Tibial artery (tissue), 4 donors: ENCODE measurements around the gene FAM13A.
A peak's percentile ranks its signal among the peaks of the same experiment; 100 is the strongest.

Experiments used
- DNase-seq, 2 donors: peaks; one replicate each; pipeline ENCODE4 v3.0.0-alpha.2; 2019
- H3K27ac ChIP-seq, 2 donors: fragments of 200-600 bp; sonication (generic) in 1 of 2; 1 replicate in 1 of 2; 2 replicates in 1 of 2; pipeline ENCODE4 v1.5.1; 2018 to 2019; ENCODE audit warnings: mild to moderate bottlenecking in 1 of 2
- H3K27me3 ChIP-seq, 2 donors: fragments of 200-600 bp; sonication (generic) in 1 of 2; one replicate each; pipeline versions ENCODE4 v1.5.1 to v1.6.0; 2016 to 2019
- H3K36me3 ChIP-seq, 3 donors: fragments of 200-600 bp; sonication (generic) in 2 of 3; one replicate each; pipeline ENCODE4 v1.5.1; 2016 to 2019; ENCODE audit warnings: mild to moderate bottlenecking in 2 of 3
- H3K4me1 ChIP-seq, 4 donors: fragments of 200-600 bp; sonication (generic) in 2 of 4; 1 replicate in 3 of 4; 2 replicates in 1 of 4; pipeline ENCODE4 v1.5.1; 2016 to 2019
- H3K4me3 ChIP-seq, 2 donors: fragments of 200-600 bp; sonication (generic) in 1 of 2; 1 replicate in 1 of 2; 2 replicates in 1 of 2; pipeline ENCODE4 v1.5.1; 2018 to 2019; ENCODE audit warnings: mild to moderate bottlenecking in 2 of 2
- H3K9me3 ChIP-seq, 3 donors: fragments of 200-600 bp; sonication (generic) in 1 of 3; one replicate each; pipeline ENCODE4 v1.5.1; 2016 to 2019
- intact Hi-C: fragments of 100-400 bp; cut with DNase I; formaldehyde crosslinking; loops from one replicate; pipeline ENCODE4 v1.15.0; 2023; ENCODE audit warnings: low total_unique reads
- TF ChIP-seq, protein P1 (sequence below), 2 experiments: fragments of 200-600 bp in 1 of 2; fragments of 450-650 bp in 1 of 2; IDR thresholded peaks; one replicate each; pipeline ENCODE4 v1.5.1; 2017 to 2019; ENCODE audit warnings: antibody characterized with exemption in 2 of 2, mild to moderate bottlenecking in 1 of 2, moderate library complexity in 1 of 2

FAM13A gene

DNA sequence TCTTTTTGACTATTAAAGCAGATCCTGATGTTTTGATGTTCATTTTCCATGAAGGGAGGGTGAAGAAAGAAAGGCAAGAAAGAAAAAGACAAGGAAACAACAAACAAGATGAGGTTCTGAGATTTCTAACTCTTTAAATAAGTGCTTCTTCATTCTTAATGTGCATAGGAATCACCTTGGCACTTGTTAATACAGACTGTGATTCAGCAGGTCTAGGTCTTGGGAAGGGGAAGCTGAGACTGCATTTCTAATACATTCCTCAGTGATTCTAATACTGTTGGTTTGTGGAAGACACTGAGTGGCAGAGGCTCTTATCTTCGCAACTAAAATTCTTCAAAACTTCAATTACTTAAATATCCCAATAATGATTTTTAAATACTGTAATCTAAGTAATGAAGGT lies 264.2 kb downstream of the FAM13A start:
- no peaks in the 10 kb centered on the region for H3K9me3 ChIP-seq
- peaks cover 0 to 17% (median 4%) of the 10 kb centered on the region in 4 donors for H3K4me1 ChIP-seq
- H3K4me3 ChIP-seq: no peak overlapping the region
- TF ChIP-seq, protein P1, sequence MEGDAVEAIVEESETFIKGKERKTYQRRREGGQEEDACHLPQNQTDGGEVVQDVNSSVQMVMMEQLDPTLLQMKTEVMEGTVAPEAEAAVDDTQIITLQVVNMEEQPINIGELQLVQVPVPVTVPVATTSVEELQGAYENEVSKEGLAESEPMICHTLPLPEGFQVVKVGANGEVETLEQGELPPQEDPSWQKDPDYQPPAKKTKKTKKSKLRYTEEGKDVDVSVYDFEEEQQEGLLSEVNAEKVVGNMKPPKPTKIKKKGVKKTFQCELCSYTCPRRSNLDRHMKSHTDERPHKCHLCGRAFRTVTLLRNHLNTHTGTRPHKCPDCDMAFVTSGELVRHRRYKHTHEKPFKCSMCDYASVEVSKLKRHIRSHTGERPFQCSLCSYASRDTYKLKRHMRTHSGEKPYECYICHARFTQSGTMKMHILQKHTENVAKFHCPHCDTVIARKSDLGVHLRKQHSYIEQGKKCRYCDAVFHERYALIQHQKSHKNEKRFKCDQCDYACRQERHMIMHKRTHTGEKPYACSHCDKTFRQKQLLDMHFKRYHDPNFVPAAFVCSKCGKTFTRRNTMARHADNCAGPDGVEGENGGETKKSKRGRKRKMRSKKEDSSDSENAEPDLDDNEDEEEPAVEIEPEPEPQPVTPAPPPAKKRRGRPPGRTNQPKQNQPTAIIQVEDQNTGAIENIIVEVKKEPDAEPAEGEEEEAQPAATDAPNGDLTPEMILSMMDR (IDR thresholded peaks at IDR 0.05): no peak
- intact Hi-C loops: no loop called here
- H3K27ac ChIP-seq: peak overlapping the region in 1 of 2 donors; percentile 11
- no peak for DNase-seq
- H3K36me3 ChIP-seq: peaks cover 8 to 16% (median 10%) of the 10 kb centered on the region in 3 donors
- no peaks in the 10 kb centered on the region for H3K27me3 ChIP-seq

DNA sequence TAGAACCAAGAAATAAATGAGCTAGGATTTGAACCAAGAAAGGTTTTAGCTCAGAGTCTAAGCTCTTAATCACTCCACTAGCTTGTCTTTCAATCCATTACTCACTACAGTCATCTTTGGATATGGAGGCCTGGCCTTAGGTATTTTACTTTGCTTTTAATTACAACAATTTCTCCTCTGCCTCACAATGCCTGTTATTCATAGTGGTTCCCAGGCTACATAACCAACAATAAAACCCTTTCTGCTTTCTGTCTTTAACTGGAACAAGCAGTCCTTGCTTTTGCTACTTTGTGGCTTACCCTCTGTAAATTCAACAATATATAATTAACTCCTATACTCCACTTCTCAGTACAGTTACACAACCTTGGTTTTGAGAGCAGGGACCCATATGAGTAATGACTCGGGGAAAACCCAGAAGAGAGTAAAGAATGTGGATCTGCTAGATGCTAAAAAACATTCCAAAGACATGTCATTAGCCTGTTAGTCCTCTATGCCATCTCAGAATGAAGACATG lies 264.7 kb downstream of the FAM13A start:
- Histone ChIP-seq H3K4me3 (no peak overlapping the region), H3K27me3 (no peaks in the 10 kb centered on the region), H3K36me3 (peaks cover 13 to 21% (median 14%) of the 10 kb centered on the region in 3 donors), H3K9me3 (no peaks in the 10 kb centered on the region), H3K4me1 (peaks cover 0 to 17% (median 4%) of the 10 kb centered on the region in 4 donors), H3K27ac (peak overlapping the region in 1 of 2 donors; percentile 11)
- DNase-seq: no peak
- TF ChIP-seq, protein P1 (IDR thresholded peaks at IDR 0.05): no peak
- intact Hi-C loops: no loop called here

DNA sequence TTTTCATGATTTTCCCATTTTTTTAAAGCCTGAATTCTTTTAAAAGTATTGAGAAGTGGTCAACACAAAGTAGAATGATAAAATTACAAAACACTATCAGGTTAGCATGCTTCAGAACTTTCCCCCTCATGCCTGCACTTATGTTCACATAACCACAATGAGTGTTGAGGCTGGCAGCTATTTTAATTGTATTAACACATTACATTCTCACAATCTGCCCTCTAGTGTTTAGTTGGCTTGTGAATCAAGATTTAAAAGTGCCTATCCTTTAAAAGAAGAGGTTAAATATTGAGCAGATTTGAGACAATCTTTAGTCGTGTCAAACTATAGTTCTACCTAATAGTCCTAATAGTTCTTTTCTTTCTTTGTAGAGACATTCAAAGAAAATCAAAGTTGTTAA lies 265.7 kb downstream of the FAM13A start:
- intact Hi-C loops: no loop called here
- H3K27ac ChIP-seq: no peak overlapping the region
- no peaks in the 10 kb centered on the region for H3K27me3 ChIP-seq
- H3K36me3 ChIP-seq: peaks cover 22 to 26% (median 23%) of the 10 kb centered on the region in 3 donors
- no peak overlapping the region for H3K4me3 ChIP-seq
- H3K4me1 ChIP-seq: peaks cover 0 to 17% (median 4%) of the 10 kb centered on the region in 4 donors
- TF ChIP-seq, protein P1 (IDR thresholded peaks at IDR 0.05): no peak
- no peak for DNase-seq
- no peaks in the 10 kb centered on the region for H3K9me3 ChIP-seq

DNA sequence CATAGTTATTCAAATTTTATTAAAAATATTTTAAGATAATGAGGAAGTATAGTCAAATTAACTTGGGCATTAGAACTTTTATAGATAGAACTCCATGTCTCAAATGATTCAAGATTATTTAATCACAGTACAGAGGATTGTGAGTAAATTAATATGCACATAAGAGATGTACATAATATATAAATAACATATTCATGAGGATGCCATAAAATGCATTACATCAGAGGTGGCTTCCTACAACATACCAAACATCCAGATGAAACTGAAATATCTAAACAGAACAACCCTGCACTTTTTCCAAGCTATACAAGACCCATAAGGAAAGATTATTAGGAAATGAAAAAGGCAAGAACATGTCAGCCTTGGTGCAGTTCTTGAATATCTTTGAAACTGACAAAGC lies 268.1 kb downstream of the FAM13A start:
- TF ChIP-seq, protein P1 (IDR thresholded peaks at IDR 0.05): no peak
- peaks cover 0 to 15% (median 3%) of the 10 kb centered on the region in 4 donors for H3K4me1 ChIP-seq
- H3K9me3 ChIP-seq: no peaks in the 10 kb centered on the region
- H3K36me3 ChIP-seq: peaks cover 38 to 47% (median 45%) of the 10 kb centered on the region in 3 donors
- intact Hi-C loops: no loop called here
- no peak for DNase-seq
- H3K4me3 ChIP-seq: no peak overlapping the region
- no peaks in the 10 kb centered on the region for H3K27me3 ChIP-seq
- no peak overlapping the region for H3K27ac ChIP-seq

DNA sequence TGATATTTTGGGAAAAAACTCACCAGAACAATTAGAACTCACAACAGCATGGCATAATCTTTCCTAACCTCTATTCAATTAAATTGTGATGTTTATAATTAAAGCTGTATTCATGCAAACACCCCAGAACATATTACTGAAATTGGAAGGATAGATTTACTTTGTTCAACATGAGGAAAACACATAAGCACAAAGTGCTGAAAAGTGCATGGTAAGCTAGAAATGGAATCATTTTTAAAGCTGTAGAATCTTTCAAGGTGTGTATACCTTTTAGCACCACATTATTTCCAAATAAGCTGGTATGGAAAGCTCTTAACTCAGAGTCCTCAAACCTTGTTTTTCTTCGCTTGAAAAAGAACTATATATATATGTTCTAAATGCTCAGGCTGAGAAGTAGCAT lies 268.6 kb downstream of the FAM13A start:
- Histone ChIP-seq H3K9me3 (no peaks in the 10 kb centered on the region), H3K36me3 (peaks cover 43 to 52% (median 45%) of the 10 kb centered on the region in 3 donors), H3K27me3 (no peaks in the 10 kb centered on the region), H3K4me3 (no peak overlapping the region), H3K4me1 (peaks cover 0 to 10% (median under 1%) of the 10 kb centered on the region in 4 donors), H3K27ac (no peak overlapping the region)
- intact Hi-C loops: no loop called here
- TF ChIP-seq, protein P1 (IDR thresholded peaks at IDR 0.05): no peak
- DNase-seq: no peak

DNA sequence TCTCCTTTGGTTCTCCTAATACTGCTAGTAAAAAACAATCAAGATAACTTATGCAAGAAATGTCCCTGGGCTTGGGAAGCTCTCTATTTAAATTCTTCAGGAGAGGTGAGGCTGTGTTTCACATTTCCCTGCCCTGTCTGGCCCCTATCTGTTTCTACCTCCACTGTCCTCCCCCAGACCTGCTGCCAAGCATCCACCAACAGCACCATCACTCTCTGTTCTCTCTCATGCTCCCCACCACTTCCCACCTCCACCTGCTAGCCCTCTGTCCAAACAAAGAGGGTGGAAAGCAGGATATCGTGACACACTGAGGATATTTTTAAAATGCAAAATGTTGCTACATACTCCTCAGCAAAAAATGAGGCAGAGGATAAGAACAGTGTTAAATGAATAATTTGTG lies 271.0 kb downstream of the FAM13A start:
- TF ChIP-seq, protein P1 (IDR thresholded peaks at IDR 0.05): no peak
- H3K36me3 ChIP-seq: peaks cover 45 to 56% (median 50%) of the 10 kb centered on the region in 3 donors
- H3K4me3 ChIP-seq: no peak overlapping the region
- no peak for DNase-seq
- H3K9me3 ChIP-seq: no peaks in the 10 kb centered on the region
- no peak overlapping the region for H3K27ac ChIP-seq
- intact Hi-C loops: no loop called here
- H3K4me1 ChIP-seq: no peaks in the 10 kb centered on the region
- no peaks in the 10 kb centered on the region for H3K27me3 ChIP-seq
